ENCODE measurements around the gene CCDC92B.

GRCh38 chr17:2736956-2737355, 12.5 kb downstream of the CCDC92B start:
- no peak for TF ChIP-seq CTCF (IDR thresholded peaks at IDR 0.05; ENCODE audit: low read depth, low read length)
- no peak for TF ChIP-seq POLR2A (IDR thresholded peaks at IDR 0.05; ENCODE audit: extremely low read depth, insufficient read length)
- no peak for TF ChIP-seq MAX (IDR thresholded peaks at IDR 0.05; ENCODE audit: low read depth, low read length)
- no peak for TF ChIP-seq MYC (IDR thresholded peaks at IDR 0.05; ENCODE audit: low read depth, low read length)

Measured in NB4 (cell line).